NCI-H2227 treated with DMSO at 0.1 percent for 48 hours (cell line): Measurements from ENCODE around the gene MLC1.

ENCODE experiments used
- DNase-seq: peaks from one replicate; lab custom pipeline; 2025; lab: John Stamatoyannopoulos, UW

The MLC1 gene

DNA sequence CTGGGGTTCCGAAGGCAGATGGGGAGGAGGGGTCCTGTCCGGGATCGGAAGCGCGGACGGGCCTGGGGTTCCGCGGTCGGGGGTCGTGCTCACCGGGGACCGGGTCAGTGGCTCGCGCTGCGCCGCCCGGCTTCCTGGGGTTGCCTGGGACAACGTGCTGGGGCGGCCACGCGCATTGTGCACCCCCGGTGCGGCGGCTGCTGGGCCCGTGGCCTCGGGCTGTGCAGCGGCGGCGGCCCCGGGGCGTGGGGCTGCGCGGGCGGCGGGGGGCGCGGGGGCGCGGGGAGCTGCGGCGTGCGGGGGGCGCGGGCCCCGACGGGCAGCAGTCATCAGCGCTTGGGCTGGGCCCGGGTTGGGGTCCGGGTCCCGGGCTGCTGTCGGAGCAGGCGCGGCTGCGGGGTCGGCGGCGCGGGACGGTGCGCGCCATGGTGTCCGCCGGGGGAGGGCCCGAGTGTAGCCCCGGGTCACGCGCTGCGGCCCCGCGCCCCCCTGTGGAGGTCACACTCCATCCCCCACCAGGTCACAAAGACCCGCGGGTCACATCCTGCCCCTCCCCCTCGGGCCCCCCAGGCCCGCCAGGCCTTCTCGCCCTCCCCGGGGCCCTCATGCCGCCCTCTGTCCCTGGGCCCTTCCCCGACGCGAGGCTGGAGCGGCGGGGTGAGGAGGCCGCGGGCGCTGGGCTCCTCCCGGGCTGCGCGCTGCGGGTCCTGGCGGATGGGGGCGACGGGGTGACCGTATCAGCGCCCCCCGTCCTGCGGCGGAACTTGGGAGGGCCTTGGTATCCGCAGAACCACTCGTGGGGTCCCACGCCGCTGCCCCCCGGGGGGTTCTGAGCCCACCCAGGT, 26.9 kb downstream of the MLC1 start, which contains the start of gene TTLL8:
Gene TTLL8, minus strand, starts transcription at position 238 of the 845 bp plus-strand sequence.
- no peak for DNase-seq

- DNase-seq: no peak
Measured at GRCh38 chr22:50057278-50058060, 27.8 kb downstream of the MLC1 start.

DNA sequence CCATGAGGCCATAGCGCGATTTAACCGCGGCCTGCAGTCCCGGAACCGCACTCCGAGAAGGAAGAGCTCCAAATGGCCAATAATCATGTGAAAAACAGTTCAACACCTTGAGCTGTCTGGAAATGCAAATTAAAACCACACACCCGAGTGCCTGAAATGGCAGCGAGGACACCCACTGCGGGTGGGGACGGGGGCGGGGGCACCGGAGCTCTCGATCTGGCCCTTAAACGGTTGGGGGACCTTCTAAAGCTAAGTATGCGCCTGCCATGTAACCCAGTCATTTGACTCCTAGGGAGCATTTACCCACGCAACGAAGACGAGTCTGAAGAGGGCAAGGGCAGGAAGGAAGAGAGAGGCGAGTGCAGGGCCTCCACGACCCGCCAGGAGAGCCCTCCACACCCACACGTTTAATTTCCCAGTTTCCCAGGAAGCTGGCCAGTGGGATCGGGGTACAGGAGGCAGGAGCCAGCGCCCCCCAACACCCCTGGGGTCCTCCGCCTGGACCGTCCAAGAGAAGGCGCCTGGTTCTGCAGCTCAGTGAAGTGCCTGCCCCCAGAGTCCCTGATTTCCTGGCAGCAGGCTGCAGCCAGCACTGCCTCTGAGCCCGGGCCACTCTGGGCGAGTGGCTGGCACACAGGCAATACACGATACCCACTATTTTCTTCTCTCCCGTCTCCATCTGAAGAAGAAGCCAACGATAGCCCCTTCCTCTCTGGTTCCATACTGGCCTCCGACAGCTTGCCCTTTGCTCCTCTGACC, 28.8 kb downstream of the MLC1 start:
- DNase-seq: no peak

DNA sequence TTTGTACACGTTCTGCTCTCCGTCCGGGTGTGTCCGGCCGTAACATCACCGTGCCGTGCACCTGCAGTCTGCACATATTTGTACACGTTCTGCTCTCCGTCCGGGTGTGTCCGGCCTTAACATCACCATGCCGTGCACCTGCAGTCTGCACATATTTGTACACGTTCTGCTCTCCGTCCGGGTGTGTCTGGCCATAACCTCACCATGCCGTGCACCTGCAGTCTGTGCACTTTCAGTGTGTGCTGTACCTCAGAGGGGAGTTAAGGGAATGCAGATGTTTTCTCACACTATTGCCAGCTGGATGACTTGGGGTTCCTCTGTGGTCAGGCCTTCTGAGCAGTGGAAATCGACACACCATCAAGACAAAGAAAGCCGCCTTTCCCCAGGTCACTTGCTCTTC, 31.4 kb downstream of the MLC1 start:
- no peak for DNase-seq

- no peak for DNase-seq
Measured at GRCh38 chr22:50051930-50052329, 33.3 kb downstream of the MLC1 start.

GRCh38 chr22:50049299-50050195, 35.7 kb downstream of the MLC1 start:
- DNase-seq: no peak

GRCh38 chr22:50048836-50049235, 36.4 kb downstream of the MLC1 start:
- no peak for DNase-seq

DNA sequence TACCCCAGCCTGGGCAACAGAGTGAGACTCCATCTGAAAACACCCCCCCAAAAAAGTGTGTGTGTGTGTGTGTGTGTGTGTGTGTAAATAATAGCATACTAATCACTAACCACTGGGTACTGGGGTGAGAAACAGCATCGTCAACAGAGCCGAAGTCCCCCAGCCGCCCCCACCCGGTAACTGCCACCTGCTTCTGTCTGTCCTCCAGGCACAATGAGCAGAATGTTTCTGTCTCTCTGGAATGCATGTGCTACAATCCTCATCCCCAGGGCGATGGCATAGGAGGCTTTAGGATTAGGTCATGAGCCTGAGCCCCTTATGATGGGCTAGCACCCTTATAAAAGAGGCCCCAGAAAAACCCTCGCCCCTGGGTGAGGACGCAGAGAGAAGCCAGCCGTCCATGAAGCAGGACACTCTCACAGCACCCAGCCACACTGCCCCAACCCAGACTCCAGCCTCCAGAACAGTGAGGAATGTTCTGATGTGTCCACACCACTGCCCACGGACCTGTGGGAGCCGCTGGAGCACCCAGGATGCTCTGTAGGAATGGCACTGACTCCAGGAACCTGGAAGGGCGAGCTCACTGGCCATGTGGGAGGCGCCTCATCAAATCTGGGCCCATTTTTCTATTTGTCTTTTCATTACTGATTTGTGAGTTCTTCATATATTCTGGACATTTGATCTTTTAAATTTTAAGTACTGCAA, 37.0 kb downstream of the MLC1 start:
- DNase-seq: no peak

DNA sequence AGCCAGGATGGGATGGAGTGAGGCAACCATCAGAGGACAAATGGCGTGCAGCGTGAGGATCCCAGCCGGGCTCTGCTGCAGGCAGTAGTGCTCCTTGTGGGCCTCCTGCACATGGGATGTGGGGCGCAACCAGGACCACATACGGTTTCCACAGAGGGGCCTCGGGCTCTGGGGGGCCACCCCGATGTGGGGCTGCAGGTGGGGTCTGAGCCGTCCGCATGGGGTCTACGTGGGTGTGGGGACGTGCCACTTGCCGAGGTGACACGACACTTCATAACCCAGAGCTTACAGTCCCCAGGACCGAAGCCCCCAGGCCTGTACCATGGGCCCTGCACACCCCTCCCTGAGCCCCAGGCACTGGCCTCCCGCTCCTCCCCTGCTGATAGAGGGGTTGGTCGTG, 37.9 kb downstream of the MLC1 start:
- DNase-seq: no peak

- DNase-seq: no peak
Measured at GRCh38 chr22:50046481-50047245, 38.6 kb downstream of the MLC1 start.

DNA sequence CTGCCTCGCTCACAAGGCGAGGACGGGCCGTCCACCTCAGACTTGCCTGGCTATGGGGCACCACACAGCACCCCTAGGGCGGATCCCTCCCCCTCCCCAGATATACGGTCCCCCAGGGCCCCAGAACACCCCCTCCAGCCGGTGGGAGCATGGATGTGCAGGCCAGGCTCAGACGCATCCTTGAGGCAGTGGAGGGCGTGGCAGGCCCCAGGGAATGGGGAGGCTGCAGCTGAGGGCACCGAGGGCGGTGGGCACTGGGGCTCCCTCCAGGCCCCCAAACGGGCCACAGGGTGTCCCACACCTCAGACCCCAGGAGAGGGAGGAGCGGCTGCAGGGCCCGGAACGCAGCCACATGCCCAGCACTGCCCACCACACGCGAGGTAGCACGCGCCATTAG, 39.2 kb downstream of the MLC1 start:
- DNase-seq: no peak

DNA sequence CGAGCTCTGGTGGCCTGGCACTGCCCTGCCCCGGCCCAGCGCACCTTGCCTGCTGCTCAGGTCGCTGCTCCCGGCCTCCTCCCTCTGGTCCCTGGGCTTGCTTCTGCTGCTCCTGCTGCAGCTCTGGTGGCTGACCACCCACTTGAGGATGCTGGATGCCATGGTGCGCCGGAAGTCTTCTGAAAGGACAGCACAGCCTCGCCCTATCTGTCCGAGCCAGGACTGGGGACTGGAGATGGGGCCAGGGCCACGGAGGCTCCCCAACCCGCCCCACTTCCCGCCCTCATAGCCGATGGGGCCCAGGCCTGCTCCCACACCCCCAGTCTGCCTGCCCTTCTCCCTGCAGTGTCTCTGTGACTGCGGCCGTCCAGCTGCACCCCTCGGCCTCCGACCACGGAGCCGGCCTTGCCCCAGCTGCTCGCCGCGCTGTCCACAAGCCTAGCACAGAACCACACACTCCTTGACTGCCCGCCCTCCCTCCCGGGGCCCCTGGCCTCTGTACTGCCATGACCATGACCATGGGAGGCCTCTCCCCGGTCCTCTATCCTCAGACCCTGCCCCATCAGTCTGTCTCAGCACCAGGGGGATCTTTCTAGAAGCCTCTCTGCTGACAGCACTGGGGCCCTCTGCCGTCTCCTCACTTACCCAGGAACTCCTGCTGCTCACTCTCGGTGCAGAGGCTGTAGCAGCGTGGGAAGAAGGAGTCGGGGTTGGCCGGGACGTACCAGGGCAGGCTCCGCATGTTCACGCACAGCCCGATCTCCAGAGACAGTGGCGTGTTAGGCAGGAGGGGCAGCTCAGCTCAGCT, 39.8 kb downstream of the MLC1 start:
- DNase-seq: no peak

GRCh38 chr22:50044485-50045118, 40.6 kb downstream of the MLC1 start:
- DNase-seq: no peak

GRCh38 chr22:50041361-50042065, 43.7 kb downstream of the MLC1 start:
- no peak for DNase-seq

GRCh38 chr22:50040717-50041116, 44.5 kb downstream of the MLC1 start:
- DNase-seq: no peak

- no peak for DNase-seq
Measured at GRCh38 chr22:50039669-50040443, 45.4 kb downstream of the MLC1 start.
